HG03108 (cell line): ENCODE results near the gene THTPA.

Source experiments
- ATAC-seq: cut with Tn5 transposase; IDR thresholded peaks from one replicate; pipeline ENCODE4 v1.9.1; 2021; ENCODE audit warnings: moderate library complexity; ENCODE audit not compliant: unreplicated experiment

Gene THTPA

GRCh38 chr14:23555882-23556699 lies at the start of gene THTPA:
TSS of gene THTPA (plus strand) at chr14:23556271. CDS start at chr14:23556758, 487 bp downstream.
- peak; percentile 82 for ATAC-seq

GRCh38 chr14:23512156-23512555 lies 43.9 kb upstream of the THTPA start:
- ATAC-seq = no peak

- ATAC-seq = no peak
Measured at GRCh38 chr14:23513005-23513817, 42.9 kb upstream of the THTPA start.

- no peak for ATAC-seq
Measured at GRCh38 chr14:23513818-23514643, 42.0 kb upstream of the THTPA start.

GRCh38 chr14:23514644-23514957 lies 41.5 kb upstream of the THTPA start:
- ATAC-seq = no peak

- ATAC-seq = no peak
Measured at GRCh38 chr14:23517650-23518326, 38.3 kb upstream of the THTPA start.

GRCh38 chr14:23518709-23519108 lies 37.4 kb upstream of the THTPA start:
- no peak for ATAC-seq

- no peak for ATAC-seq
Measured at GRCh38 chr14:23520899-23521533, 35.1 kb upstream of the THTPA start.

GRCh38 chr14:23521785-23522640 lies 34.1 kb upstream of the THTPA start:
- ATAC-seq = no peak

GRCh38 chr14:23522643-23523198 lies 33.4 kb upstream of the THTPA start:
- ATAC-seq = no peak

GRCh38 chr14:23523229-23524016 lies 32.6 kb upstream of the THTPA start:
- no peak for ATAC-seq

GRCh38 chr14:23524954-23525353 lies 31.1 kb upstream of the THTPA start:
- no peak for ATAC-seq

GRCh38 chr14:23525611-23526010 lies 30.5 kb upstream of the THTPA start:
- ATAC-seq = no peak

- no peak for ATAC-seq
Measured at GRCh38 chr14:23528555-23528954, 27.5 kb upstream of the THTPA start.

GRCh38 chr14:23529016-23529415 lies 27.1 kb upstream of the THTPA start:
- no peak for ATAC-seq

GRCh38 chr14:23530375-23531055 lies 25.6 kb upstream of the THTPA start:
- no peak for ATAC-seq

- no peak for ATAC-seq
Measured at GRCh38 chr14:23531391-23531790, 24.7 kb upstream of the THTPA start.

- no peak for ATAC-seq
Measured at GRCh38 chr14:23532658-23533057, 23.4 kb upstream of the THTPA start.
